SH-SY5Y (cell line): ENCODE data around the gene SEMA6B.

ENCODE experiments used
- GATA2 ChIP-seq: IDR thresholded peaks from 2 replicates; pipeline ENCODE4 v1.6.1; 2011; ENCODE audit warnings: mild to moderate bottlenecking, low read depth, low read length
- GATA3 ChIP-seq: IDR thresholded peaks from 2 replicates; pipeline ENCODE4 v1.6.1; 2011; ENCODE audit warnings: low read depth, mild to moderate bottlenecking, low read length, moderate library complexity

SEMA6B gene

DNA sequence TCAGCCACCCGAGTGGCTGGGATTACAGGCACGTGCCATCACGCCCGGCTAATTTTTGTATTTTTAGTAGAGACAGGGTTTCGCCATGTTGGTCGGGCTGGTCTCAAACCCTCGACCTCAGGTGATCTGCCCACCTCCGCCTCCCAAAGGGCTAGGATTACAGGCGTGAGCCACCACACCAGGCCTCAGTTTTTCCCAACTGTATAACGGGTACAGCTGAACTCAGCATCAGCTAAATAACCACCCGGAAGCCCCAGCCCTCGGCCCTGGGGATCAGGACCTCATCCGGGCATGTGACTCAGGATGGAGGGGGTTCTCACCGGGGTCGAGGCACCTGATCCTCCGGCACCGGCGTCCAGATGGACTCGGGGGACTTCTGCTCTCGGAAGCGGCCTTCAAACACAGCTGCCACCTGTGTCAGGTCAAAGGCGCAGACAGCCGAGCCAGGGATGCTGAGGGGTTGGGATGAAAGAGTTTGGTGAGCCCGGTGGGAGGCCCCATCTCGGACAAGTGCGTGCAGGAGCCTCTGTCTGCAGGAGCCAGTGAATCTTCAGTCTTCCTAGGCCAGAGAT is 8.9 kb downstream of the SEMA6B start:
- no peak for TF ChIP-seq GATA2
- no peak for TF ChIP-seq GATA3

DNA sequence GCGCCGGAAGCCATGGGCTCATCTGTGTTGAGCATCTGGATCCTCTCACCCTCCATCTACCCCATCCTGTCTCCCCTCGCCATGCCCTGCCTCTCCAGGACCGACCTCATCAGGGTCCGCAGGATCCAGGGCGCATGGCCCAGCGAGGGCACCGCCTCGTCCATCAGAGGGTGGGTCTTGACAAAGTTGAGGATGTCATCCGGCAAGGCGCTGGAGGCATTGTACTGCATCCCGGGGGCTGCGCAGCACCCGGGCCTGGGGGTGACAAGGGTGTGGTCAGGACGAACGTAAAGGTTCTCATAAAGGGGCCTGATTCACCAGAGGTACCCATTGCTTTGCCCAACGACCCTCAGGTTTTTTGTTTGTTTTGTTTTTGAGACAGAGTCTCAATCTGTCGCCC is 9.5 kb downstream of the SEMA6B start:
- no peak for TF ChIP-seq GATA2
- no peak for TF ChIP-seq GATA3

DNA sequence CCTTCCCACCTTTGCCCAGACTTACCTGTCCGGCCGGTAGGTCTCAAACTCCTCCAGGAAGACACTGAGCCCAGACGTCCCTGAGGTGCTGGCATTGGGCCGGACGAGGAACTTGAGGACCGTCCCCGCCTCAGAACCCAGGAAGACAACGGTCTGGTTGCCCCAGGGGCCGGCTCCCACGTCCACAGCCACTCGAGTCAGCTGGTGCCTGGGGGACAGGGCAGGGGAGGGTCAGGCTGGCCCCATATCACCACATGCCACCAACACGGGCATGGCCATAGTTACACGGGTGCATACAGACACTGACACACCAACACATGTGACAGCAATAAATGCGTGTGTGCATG is 11.3 kb downstream of the SEMA6B start:
- TF ChIP-seq GATA2: no peak
- no peak for TF ChIP-seq GATA3

DNA sequence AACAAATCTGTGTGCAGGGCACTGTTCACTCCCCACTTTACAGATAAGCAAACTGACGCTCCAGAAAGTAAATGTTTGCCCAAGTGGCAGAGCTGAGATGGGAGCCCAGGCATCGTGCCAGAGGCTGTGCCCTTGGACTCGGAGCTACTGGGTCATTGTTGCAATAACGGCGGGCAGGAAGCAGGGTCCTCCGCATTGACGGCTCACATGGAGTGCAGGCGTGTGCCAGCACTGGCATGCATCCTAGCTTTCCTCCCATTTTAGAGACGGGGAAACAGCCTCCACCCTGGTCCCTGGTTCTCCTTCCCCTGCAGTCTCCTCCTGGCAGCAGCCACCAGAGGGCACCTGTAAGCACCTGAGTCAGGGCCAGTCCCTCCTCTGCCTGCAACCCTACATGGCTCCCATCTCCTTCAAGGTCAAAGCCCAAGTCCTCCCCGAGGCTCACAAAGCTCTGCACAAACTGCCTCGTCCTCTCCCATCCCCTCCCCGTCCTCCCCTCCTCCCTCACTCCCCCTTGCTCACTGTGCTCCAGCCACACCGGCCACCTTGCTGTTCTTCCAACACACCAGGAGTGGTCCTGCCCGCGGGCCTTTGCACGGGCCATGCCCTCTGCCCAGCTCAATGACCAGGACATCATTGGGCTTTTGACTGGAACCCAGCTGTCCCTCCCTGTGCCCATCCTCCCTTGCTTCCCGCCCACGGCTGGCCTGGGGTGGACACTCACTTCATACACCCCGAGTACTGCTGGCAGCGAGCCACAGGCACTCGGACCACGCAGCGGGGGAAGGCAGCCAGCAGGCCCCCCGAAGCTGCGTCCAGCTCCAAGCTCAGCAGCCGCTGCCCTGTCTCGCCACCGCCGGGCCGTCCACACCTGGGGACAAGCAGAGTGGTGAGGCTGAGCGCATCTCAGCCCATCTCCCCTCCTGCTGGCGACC is 11.9 kb downstream of the SEMA6B start:
- TF ChIP-seq GATA3 (no peak), GATA2 (no peak)

DNA sequence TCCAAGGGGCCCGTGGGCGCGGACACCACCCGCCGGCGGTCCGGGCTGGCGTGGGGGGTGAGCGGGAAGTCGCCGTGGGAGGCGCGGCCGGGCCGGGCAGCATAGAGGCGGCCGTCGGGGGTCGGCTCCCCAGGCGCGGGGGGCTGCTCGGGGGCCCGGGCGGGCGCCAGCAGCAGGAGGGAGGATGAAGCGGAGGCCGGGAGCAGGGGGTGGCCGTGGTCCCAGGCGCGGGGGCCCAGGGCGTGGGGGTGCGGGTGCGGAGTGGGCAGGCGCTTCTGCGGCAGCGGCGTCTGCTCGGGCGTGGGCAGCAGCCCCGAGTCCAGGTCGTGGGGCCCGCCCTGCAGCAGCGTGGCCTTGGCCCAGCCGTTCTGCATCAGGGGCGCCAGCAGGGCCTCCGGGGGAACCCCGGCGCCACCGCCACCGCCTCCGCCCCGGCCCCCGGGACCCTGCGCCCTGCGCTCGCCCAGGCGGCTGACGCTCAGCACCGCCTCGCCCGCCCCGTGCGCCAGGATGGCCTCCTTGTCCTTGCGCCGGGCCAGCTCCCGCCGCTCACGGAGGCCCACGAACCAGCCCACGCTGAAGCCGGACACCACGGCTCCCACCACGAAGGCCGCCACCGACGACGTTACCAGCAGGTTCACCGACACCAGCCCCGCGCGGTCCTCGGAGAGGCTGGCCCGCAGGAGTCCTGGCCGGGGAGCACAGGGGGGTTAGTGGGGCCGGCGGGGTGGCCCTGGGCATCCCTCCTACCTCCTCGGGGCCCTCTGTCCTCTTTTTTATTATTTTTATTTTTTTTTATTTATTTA is 15.4 kb downstream of the SEMA6B start:
- TF ChIP-seq GATA2: no peak
- TF ChIP-seq GATA3: no peak

DNA sequence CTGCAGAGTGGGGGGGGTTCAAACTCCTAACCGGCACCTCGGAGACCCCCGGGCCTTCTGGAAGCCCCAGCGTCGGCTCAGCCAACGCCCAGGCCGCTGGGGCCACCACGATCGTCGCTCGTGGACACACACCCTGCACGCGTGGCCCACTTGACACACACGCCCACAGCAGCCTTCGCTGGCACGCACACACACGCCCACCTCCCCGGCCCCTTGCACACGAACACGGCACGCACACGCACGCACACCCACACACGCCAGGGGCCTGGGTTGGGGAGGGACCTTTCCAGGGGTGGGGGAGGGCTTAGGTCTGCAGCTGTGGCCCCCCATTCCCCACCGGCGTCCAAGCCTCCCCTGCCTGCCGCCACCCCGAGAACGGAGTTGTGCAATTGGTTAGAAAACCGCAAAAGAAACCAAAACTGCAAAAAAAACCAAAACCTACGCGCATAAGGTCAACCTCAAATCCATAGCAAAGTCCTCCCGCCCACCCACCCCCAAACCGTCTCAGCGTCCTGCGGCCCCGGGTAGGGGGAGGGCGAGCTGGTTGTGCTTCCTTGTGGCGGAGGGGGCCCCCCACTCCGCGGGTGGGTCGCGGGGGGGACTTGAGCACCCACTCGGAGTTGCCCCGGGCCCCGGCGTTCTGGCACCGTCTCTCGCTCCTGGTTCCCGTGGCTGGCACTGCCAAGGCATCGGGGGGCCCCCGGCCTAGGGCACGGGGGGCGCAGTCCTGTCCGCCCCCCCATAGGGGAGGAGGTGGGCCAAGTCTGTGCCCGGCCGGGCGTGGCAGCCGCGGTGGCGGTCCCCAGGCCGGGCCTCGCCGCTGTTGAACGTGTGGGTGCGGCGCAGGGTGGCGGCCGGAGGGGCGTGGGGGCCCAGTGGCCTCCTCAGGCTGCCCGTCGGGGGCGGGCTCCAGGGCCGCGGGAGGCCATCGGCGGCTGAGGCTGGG is 16.3 kb downstream of the SEMA6B start:
- TF ChIP-seq GATA2 (no peak), GATA3 (no peak)

DNA sequence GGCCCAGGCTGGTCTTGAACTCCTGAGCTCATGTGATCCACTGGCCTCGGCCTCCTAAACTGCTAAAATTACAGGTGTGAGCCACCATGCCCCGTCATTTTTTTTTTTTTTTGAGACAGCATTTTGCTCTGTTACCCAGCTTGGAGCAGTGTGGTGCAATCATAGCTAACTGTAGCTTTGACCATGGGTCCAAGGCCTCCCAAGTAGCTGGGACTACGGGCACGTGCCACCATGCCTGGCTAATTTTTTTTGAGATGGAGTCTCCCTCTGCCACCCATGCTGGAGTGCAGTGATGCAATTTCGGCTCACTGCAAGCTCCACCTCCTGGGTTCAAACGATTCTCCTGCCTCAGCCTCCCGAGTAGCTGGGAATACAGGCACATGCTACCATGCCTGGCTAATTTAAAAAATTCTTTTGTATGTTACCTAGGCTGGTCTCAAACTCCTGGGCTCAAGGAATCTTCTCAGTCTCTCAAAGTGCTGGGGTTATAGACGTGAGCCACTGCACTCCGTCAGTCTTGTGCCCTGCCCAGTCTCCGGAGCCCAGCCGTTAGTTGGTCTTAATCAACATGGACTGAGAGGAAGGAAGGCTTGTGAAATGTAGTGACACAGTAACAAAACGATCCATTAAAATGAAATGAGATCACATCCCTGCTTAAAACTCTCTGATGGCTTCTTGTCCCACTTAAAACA is 18.2 kb downstream of the SEMA6B start:
- TF ChIP-seq GATA3: no peak
- TF ChIP-seq GATA2: no peak

DNA sequence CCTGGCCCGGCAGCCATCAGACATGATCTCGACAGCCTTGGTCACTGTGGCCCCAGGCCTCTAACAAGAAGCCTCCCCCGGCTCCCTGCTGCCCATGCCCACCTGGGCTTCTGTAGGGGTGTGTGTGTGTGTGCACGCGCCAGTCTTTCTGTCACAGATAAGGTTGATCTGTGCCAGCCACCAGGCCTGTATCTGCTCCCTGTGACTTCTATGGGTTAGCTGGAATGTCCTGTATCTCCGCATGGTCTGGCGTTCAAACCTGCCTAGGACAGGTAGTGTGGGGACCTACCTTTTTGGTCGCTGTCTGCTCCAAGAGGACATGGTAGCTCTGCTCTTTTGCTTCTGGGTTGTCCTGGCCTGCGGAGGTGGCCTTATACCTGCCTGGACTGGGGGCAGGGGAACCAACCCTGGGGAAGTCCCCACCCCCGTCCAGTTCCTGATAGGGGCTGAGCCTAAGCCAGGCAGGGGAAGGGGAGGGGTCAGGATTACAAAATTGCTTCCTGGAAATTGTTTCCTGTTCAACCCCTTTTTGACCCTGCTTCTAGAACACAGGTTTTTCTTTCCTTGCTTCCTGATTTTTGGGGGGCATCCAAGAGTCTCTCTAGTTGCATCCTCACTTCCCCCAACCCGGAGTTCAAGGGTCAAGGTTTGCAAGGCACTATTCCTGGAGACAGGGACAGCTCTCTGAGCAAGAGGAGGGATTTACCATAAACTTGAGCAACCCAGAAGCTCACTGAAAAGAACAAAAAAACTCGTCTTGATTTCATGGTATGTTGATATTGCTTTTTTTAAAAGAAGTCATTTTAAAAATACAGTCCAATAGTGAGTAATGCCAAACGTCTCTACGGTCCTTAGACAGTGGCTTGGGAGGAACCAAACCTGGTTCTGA is 19.5 kb downstream of the SEMA6B start, which contains the start of gene LRG1:
TSS of gene LRG1 (minus strand) at position 344 of the 889 bp plus-strand sequence. CDS start at position 321, 23 bp downstream.
- TF ChIP-seq GATA3 (no peak), GATA2 (no peak)

DNA sequence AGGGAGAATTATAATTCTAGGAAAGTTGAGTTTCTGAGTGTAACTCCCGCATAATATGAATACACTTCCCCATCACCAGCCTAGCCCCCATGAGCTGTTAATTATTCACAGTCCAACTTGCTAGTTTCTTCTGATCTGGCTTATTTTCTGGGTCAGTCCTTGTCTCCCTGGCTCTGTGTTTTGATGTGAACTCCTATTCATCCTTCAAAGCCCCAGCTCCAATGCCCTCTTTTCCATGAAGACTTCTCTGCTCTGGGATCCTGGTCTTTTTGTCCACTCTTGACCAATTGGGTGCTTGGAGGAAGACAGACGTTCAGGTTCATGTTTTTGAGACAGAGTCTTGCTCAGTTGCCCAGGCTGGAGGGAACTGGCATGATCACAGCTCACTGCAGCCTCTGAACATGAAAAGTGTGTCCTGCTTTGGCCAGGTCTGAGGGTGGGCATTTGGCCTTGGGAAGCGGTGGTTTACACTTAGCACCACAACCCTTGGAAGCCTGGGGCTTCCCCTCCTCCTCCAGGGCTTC is 20.3 kb downstream of the SEMA6B start:
- no peak for TF ChIP-seq GATA2
- TF ChIP-seq GATA3: no peak

DNA sequence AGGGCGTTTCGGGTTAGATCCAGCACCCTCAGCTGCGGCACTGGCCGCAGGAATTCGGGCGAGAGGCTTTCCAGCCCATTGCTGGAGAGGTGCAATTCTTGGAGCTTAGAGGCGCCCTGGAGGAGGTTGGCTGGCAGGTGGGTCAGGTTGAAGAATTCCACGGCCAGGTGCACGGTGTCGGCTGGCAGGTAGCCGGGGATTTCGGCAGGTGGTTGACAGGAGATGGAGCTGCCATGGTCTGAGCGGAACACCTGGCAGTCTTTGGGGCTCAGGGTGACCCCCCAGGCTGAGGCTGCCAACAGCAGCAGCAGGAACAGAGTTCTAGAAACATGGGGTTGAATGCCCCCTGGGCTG is 20.9 kb downstream of the SEMA6B start:
- no peak for TF ChIP-seq GATA2

DNA sequence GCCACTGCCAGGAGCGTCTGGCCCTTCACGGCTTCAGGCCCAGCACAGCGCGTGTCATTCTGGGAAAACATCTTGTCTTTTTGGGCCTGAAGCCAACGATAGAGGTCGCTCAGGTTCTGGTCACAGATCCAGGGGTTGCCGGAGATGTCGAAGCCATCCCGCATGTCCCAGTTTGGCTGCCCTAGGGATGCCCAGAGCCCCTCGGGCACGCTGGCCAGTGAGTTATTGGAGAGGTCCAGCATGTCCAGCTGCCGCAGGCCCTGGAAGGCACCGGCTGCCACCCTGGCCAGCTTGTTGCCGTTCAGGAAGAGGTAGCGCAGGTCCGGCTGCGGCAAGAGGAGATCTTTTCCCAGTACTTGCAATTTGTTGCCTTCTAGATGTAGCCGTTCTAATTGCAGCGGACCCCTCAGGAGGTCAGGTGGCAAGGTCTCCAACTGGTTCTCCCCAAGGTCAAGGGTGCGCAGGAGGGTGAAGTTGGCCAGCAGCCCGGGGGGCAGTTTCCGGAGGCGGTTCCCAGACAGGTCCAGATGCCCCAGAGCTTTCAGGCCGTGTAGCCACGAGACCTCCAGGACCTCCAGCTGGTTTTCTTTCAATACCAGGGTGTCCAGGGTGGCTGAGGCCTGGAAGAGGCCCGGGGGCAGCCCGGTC is 21.4 kb downstream of the SEMA6B start:
- TF ChIP-seq GATA3 (no peak), GATA2 (no peak)

DNA sequence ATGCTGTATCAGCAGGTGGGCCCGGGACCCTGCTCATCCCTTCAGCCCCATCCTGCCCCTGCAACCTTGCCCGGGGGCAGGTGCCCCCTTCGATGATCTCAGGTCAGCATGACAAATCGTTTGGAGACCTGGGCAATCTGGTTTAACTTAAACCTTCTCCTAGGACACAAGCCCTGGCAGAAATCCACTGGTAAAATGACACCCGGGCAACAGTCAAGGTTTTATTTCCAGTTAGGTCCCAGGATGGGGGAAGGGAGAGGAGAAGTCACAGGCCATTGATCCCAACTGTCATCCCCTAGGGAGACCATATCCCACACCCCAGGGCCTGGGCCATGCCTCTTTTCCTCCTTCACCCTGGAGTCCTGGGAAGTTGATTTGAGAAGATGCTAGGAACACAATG is 22.7 kb downstream of the SEMA6B start:
- TF ChIP-seq GATA2 (no peak), GATA3 (no peak)
